ENCODE data around the gene TRHDE.

The TRHDE gene

DNA sequence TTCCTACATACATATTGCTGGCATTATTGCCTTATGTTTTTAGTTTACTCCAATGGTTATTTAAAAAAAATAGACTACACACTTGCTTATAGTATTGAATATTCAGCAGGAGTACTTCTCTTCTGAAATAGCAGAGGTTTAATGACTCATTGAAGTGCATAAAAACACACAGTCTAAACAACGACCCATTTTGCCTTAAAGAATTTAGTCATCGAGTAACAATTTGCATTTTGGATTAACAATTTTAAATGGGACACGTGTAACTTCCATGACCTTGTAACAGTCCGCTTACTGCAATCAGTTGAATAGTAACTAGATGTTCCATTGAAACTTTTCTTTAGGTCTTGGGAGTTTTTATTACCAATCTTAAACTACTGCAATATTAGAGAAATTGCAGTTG is 9.0 kb downstream of the TRHDE start:
- no peak for TF ChIP-seq POLR2A (IDR thresholded peaks at IDR 0.05; ENCODE audit: extremely low read depth, insufficient read length)
- no peak for TF ChIP-seq CTCF (IDR thresholded peaks at IDR 0.05; ENCODE audit: low read depth, low read length)
- no peak for TF ChIP-seq MYC (IDR thresholded peaks at IDR 0.05; ENCODE audit: low read depth, low read length)
- TF ChIP-seq, protein P1, sequence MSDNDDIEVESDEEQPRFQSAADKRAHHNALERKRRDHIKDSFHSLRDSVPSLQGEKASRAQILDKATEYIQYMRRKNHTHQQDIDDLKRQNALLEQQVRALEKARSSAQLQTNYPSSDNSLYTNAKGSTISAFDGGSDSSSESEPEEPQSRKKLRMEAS (IDR thresholded peaks at IDR 0.05; ENCODE audit: low read depth, low read length), result no peak
- DNase-seq (ENCODE audit: low read depth), result no peak
- no peak overlapping the region for H3K4me3 ChIP-seq (ENCODE audit: low read depth, low read length)

GRCh38 chr12:72282721-72283120 is 10.6 kb downstream of the TRHDE start:
- TF ChIP-seq CTCF (IDR thresholded peaks at IDR 0.05; ENCODE audit: low read depth, low read length) (peak; percentile 33), POLR2A (IDR thresholded peaks at IDR 0.05; ENCODE audit: extremely low read depth, insufficient read length) (no peak)
- TF ChIP-seq, protein P1 (IDR thresholded peaks at IDR 0.05; ENCODE audit: low read depth, low read length), result no peak
- no peak overlapping the region for H3K4me3 ChIP-seq (ENCODE audit: low read depth, low read length)
- DNase-seq (ENCODE audit: low read depth), result no peak

- TF ChIP-seq, protein P1 (IDR thresholded peaks at IDR 0.05; ENCODE audit: low read depth, low read length), result no peak
- TF ChIP-seq CTCF (IDR thresholded peaks at IDR 0.05; ENCODE audit: low read depth, low read length) (no peak), MYC (IDR thresholded peaks at IDR 0.05; ENCODE audit: low read depth, low read length) (no peak), POLR2A (IDR thresholded peaks at IDR 0.05; ENCODE audit: extremely low read depth, insufficient read length) (no peak)
- DNase-seq (ENCODE audit: low read depth), result no peak
These were observed 13.7 kb downstream of the TRHDE start for GRCh38 chr12:72285861-72286260.

DNA sequence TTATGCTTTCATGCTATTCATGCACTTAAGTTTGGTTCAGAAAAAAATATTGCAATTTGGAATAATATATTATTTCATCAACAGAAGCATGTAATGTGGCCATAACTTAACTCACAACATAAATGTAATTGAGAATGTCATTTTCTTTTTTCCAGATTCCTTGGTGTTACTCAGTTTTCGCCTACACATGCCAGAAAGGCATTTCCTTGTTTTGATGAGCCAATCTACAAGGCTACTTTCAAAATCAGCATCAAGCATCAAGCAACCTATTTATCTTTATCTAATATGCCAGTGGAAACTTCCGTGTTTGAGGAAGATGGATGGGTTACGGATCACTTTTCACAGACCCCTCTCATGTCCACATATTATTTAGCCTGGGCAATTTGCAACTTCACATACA is 14.4 kb downstream of the TRHDE start:
- DNase-seq (ENCODE audit: low read depth), result no peak
- no peak overlapping the region for H3K4me3 ChIP-seq (ENCODE audit: low read depth, low read length)
- TF ChIP-seq CTCF (IDR thresholded peaks at IDR 0.05; ENCODE audit: low read depth, low read length) (no peak), POLR2A (IDR thresholded peaks at IDR 0.05; ENCODE audit: extremely low read depth, insufficient read length) (no peak), MYC (IDR thresholded peaks at IDR 0.05; ENCODE audit: low read depth, low read length) (no peak)
- TF ChIP-seq, protein P1 (IDR thresholded peaks at IDR 0.05; ENCODE audit: low read depth, low read length), result no peak

More at GRCh38 chr12:72285861-72286260, 13.7 kb downstream of the TRHDE start:
- H3K4me3 ChIP-seq (ENCODE audit: low read depth, low read length), result no peak overlapping the region

- no peak for DNase-seq (ENCODE audit: low read depth)
- no peak overlapping the region for H3K4me3 ChIP-seq (ENCODE audit: low read depth, low read length)
- TF ChIP-seq CTCF (IDR thresholded peaks at IDR 0.05; ENCODE audit: low read depth, low read length) (no peak), MYC (IDR thresholded peaks at IDR 0.05; ENCODE audit: low read depth, low read length) (no peak), POLR2A (IDR thresholded peaks at IDR 0.05; ENCODE audit: extremely low read depth, insufficient read length) (no peak)
- TF ChIP-seq, protein P1 (IDR thresholded peaks at IDR 0.05; ENCODE audit: low read depth, low read length), result no peak
These were observed 16.3 kb downstream of the TRHDE start for GRCh38 chr12:72288436-72288835.

GRCh38 chr12:72288911-72289310 is 16.7 kb downstream of the TRHDE start:
- TF ChIP-seq POLR2A (IDR thresholded peaks at IDR 0.05; ENCODE audit: extremely low read depth, insufficient read length) (no peak), CTCF (IDR thresholded peaks at IDR 0.05; ENCODE audit: low read depth, low read length) (no peak), MYC (IDR thresholded peaks at IDR 0.05; ENCODE audit: low read depth, low read length) (no peak)
- TF ChIP-seq, protein P1 (IDR thresholded peaks at IDR 0.05; ENCODE audit: low read depth, low read length), result no peak
- H3K4me3 ChIP-seq (ENCODE audit: low read depth, low read length), result no peak overlapping the region
- DNase-seq (ENCODE audit: low read depth), result no peak

All from NB4 (cell line).